MM.1S (cell line): ENCODE results near the gene DOCK10.

Experiments
- DNase-seq: peaks from one replicate; pipeline ENCODE4 v3.0.0-alpha.2; 2015
- H2AFZ ChIP-seq: fragments of 300-600 bp; sonication (generic); 2 replicates; pipeline ENCODE4 v1.6.0; 2016; ENCODE audit warnings: antibody characterized with exemption, low read length
- H3F3A ChIP-seq: fragments of 300-600 bp; sonication (generic); 2 replicates; pipeline ENCODE4 v1.6.1; 2016; ENCODE audit warnings: mild to moderate bottlenecking, antibody characterized with exemption, low read length, moderate library complexity, mixed read lengths; ENCODE audit not compliant: insufficient read depth
- H3K27ac ChIP-seq: fragments of 300-600 bp; sonication (generic); 2 replicates; pipeline ENCODE4 v1.5.1; 2016; ENCODE audit warnings: mild to moderate bottlenecking, low read length
- H3K27me3 ChIP-seq: fragments of 300-600 bp; sonication (generic); replicated peaks from 2 replicates; pipeline ENCODE4 v1.6.0; 2016; ENCODE audit warnings: low read length; ENCODE audit not compliant: insufficient read depth
- H3K36me3 ChIP-seq: fragments of 300-600 bp; sonication (generic); replicated peaks from 2 replicates; pipeline ENCODE4 v1.6.1; 2016; ENCODE audit warnings: mild to moderate bottlenecking, low read length, mixed read lengths; ENCODE audit not compliant: insufficient read depth
- H3K4me1 ChIP-seq: fragments of 300-600 bp; sonication (generic); 2 replicates; pipeline ENCODE4 v1.6.1; 2016; ENCODE audit warnings: low read length, mixed read lengths
- H3K4me2 ChIP-seq: fragments of 300-600 bp; sonication (generic); 2 replicates; pipeline ENCODE4 v1.6.0; 2016; ENCODE audit warnings: low read depth, low read length
- H3K4me3 ChIP-seq: fragments of 300-600 bp; sonication (generic); 2 replicates; pipeline ENCODE4 v1.5.1; 2016; ENCODE audit warnings: low read length, mixed read lengths
- H3K79me2 ChIP-seq: fragments of 300-600 bp; sonication (generic); 2 replicates; pipeline ENCODE4 v1.6.1; 2016; ENCODE audit warnings: mixed run types, low read length, mixed read lengths
- H3K9ac ChIP-seq: fragments of 300-600 bp; sonication (generic); 2 replicates; pipeline ENCODE4 v1.6.1; 2016; ENCODE audit warnings: low read length, mixed read lengths
- H3K9me2 ChIP-seq: fragments of 300-600 bp; sonication (generic); replicated peaks from 2 replicates; pipeline ENCODE4 v1.6.1; 2016; ENCODE audit warnings: mild to moderate bottlenecking, low read length, mixed read lengths; ENCODE audit not compliant: insufficient read depth
- H3K9me3 ChIP-seq: fragments of 300-600 bp; sonication (generic); replicated peaks from 2 replicates; pipeline ENCODE4 v1.6.1; 2016; ENCODE audit warnings: mild to moderate bottlenecking, low read length, mixed read lengths; ENCODE audit not compliant: insufficient read depth
- H4K20me1 ChIP-seq: fragments of 300-600 bp; sonication (generic); 2 replicates; pipeline ENCODE4 v1.6.1; 2016; ENCODE audit warnings: mild to moderate bottlenecking, low read length, moderate library complexity, mixed read lengths; ENCODE audit not compliant: insufficient read depth
- CTCF ChIP-seq: fragments of 300-600 bp; sonication (generic); IDR thresholded peaks from 2 replicates; pipeline ENCODE4 v1.5.1; 2016; ENCODE audit warnings: antibody characterized with exemption, low read length, mixed read lengths
- EZH2 ChIP-seq: fragments of 300-600 bp; sonication (generic); optimal IDR thresholded peaks from 2 replicates; pipeline ENCODE3; 2017; ENCODE audit warnings: low read depth, mild to moderate bottlenecking, antibody characterized with exemption, low read length, mixed read lengths
- EZH2phosphoT487 ChIP-seq: fragments of 300-600 bp; sonication (generic); IDR thresholded peaks from 2 replicates; pipeline ENCODE4 v1.6.1; 2018; ENCODE audit warnings: antibody characterized with exemption, low read length

DOCK10 gene

GRCh38 chr2:225032246-225032645, 10.0 kb downstream of the DOCK10 start:
- no peak for TF ChIP-seq CTCF
- no peak for TF ChIP-seq EZH2phosphoT487
- TF ChIP-seq EZH2 = no peak
- Histone ChIP-seq H3K27ac (no peak overlapping the region), H3K27me3 (no peaks in the 10 kb centered on the region), H3K4me3 (no peak overlapping the region), H3K9me2 (no peaks in the 10 kb centered on the region), H3K79me2 (peaks cover 93% of the 10 kb centered on the region), H4K20me1 (0 out of 2 replicates have a peak, but pooled peaks cover 6% of the 10 kb centered on the region), H3F3A (no peaks in the 10 kb centered on the region), H3K4me2 (no peak overlapping the region), H3K9ac (no peak overlapping the region), H3K36me3 (no peaks in the 10 kb centered on the region), H3K9me3 (no peaks in the 10 kb centered on the region), H2AFZ (no peak overlapping the region), H3K4me1 (no peaks in the 10 kb centered on the region)
- DNase-seq = no peak

- Histone ChIP-seq H3K27ac (no peak overlapping the region), H3K79me2 (peaks cover 93% of the 10 kb centered on the region), H3F3A (no peaks in the 10 kb centered on the region), H3K4me1 (peaks cover under 1% of the 10 kb centered on the region; the same call in 1 of the 2 replicates), H3K9me2 (no peaks in the 10 kb centered on the region), H4K20me1 (0 out of 2 replicates have a peak, but pooled peaks cover 3% of the 10 kb centered on the region), H3K27me3 (no peaks in the 10 kb centered on the region), H2AFZ (no peak overlapping the region), H3K4me2 (no peak overlapping the region), H3K36me3 (no peaks in the 10 kb centered on the region), H3K9ac (no peak overlapping the region), H3K9me3 (no peaks in the 10 kb centered on the region), H3K4me3 (no peak overlapping the region)
- DNase-seq = no peak
- TF ChIP-seq EZH2 (no peak), CTCF (no peak), EZH2phosphoT487 (no peak)
Observed at GRCh38 chr2:225031599-225031998, 10.7 kb downstream of the DOCK10 start.

- no peak overlapping the region for H3K9ac ChIP-seq
- H3K79me2 ChIP-seq = peaks cover 92% of the 10 kb centered on the region
- H3K9me2 ChIP-seq = no peaks in the 10 kb centered on the region
- H3K27me3 ChIP-seq = no peaks in the 10 kb centered on the region
- no peak for DNase-seq
- peaks cover 6% of the 10 kb centered on the region for H3K4me1 ChIP-seq
- H3K4me2 ChIP-seq = no peak overlapping the region
- no peak overlapping the region for H2AFZ ChIP-seq
- no peaks in the 10 kb centered on the region for H3K36me3 ChIP-seq
- H3F3A ChIP-seq = no peaks in the 10 kb centered on the region
- 0 out of 2 replicates have a peak, but pooled peaks cover 3% of the 10 kb centered on the region for H4K20me1 ChIP-seq
- no peak overlapping the region for H3K27ac ChIP-seq
- H3K4me3 ChIP-seq = no peak overlapping the region
- no peak for TF ChIP-seq EZH2
- TF ChIP-seq EZH2phosphoT487 = no peak
- no peak for TF ChIP-seq CTCF
- H3K9me3 ChIP-seq = no peaks in the 10 kb centered on the region
Observed at GRCh38 chr2:225030893-225031292, 11.4 kb downstream of the DOCK10 start.
